HG03135 (cell line): ENCODE measurements around the gene WIPF3.

ENCODE experiments used
- ATAC-seq: cut with Tn5 transposase; IDR thresholded peaks from one replicate; pipeline ENCODE4 v1.9.1; 2021; ENCODE audit warnings: mild to moderate bottlenecking, moderate library complexity; ENCODE audit not compliant: unreplicated experiment

Gene WIPF3

DNA sequence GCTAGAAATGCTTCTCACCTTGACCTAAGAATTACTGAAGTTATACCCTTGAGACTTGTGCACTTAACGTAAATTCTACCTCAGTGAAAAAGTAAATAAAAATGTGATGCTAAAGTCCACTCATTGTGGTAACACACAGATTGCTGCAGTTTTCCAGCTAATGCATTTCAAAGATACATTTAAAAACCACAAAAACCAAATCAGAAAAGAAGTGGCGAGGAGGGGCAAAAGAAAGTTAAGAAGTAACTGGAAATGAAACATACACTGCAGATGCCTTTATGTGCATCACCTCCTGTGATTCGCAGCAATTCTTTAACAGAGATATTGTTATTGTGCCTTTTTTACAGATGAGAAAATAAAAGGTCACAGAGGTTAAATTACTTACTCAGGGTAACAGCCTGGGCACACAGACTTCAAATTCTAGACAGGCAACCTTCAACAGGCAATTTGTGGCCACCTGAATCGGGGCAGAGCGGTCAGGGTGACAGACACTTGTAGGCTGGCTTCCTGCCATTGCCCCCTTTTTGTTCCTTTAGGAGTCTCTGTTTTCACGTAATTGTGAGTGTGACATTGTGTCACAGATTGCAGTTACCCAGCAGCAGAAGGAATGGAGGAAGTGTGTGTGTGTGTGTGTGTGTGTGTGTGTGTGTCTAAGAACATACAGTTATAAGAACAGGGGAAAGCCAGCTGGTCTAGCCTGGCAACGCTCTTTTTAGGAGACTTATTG, 1.9 kb downstream of the WIPF3 start:
- no peak for ATAC-seq

DNA sequence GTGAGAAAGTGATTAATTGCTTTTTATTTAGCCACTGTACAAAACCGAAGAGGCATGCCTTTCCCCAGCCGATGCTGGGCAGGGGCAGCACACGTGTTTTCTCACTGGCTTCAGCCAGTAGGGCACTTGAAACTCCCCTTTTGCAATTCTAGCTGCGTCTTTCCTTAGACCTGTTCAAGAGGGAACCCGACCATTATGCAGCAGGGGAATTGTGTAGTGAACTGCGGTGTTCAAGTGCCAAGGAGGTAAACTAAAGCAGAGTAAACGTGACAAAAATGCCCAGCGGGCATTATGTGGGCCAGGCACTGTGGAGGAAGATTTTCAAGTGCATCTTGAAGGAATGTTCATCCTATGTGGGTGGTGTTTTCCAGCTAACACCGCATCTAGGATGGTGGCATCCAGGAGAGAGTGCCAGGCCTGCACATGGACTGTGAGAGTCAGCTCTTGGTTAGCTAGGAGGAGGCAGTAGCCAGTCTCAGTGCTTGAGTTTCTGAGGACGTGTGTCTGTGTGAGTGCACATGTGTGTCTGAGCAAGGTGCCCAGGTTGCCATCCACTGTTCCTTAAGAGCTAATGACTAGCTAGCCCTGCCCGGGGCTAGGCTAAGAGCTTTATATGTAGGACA, 3.3 kb downstream of the WIPF3 start:
- no peak for ATAC-seq

DNA sequence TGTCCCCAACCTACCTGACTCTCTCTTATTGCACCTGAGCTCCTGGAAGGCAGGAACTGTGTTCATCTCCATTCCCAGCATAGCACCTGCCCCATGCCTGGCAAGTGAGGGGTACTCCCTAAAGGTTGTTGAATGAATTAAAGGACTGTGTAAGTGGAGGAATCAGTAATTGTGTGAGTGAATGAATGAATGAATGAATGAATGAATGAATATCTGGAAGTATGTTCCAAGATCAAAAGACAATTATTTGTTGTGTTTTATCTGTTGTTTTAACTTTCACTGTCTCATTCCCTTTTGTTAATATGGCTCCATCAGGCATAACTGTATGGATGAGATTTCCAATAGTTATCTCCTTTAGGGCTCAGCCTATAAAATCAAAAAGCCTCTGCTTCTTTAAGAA, 4.0 kb downstream of the WIPF3 start:
- no peak for ATAC-seq

DNA sequence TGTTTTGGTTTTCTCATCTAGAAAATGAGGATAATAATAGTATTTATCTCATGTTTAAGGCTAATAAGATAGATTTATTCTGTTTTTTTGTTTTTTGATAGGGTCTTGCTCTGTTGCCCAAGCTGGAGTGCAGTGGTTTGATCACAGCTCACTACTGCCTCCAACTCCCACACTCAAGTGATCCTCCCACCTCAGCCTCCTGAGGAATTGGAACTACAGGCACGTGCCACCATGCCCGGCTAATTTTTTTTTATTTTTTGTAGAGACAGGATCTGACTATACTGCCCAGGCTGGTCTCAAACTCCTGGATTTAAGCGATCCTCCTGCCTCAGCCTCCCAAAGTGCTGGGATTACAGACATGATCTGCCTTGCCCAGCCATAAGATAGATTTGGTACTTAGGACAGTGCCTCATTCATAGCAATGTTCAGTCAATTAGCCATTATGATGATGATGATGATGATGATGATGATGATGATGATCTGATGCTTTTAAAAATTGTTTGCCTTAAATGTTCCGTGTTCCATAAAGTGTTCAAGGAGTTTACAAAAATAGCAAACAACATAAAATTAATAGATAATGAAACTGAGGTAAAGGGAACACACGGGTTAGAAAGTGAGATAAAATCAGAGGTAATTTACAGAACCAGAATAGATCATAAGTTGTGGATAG, 4.6 kb downstream of the WIPF3 start:
- ATAC-seq: no peak

DNA sequence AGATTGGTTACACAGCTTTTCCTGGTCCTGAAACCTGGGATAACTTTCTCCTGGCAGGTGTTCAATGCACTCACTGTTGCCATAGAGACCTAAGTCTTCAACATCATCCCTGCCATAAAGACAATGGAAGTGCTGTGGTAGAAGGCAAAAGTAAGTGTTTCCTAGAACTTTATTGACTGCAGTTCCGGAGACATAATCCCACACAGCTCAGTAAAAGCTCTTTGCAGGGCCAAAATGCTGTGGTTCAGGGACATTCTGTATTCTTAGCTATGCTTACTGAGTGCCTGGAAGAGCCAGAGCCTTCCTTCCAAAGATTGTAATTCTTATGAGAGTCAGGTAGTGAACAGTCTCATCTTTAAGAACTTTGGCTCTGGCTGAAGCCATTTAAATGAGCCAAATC, 5.3 kb downstream of the WIPF3 start:
- no peak for ATAC-seq

DNA sequence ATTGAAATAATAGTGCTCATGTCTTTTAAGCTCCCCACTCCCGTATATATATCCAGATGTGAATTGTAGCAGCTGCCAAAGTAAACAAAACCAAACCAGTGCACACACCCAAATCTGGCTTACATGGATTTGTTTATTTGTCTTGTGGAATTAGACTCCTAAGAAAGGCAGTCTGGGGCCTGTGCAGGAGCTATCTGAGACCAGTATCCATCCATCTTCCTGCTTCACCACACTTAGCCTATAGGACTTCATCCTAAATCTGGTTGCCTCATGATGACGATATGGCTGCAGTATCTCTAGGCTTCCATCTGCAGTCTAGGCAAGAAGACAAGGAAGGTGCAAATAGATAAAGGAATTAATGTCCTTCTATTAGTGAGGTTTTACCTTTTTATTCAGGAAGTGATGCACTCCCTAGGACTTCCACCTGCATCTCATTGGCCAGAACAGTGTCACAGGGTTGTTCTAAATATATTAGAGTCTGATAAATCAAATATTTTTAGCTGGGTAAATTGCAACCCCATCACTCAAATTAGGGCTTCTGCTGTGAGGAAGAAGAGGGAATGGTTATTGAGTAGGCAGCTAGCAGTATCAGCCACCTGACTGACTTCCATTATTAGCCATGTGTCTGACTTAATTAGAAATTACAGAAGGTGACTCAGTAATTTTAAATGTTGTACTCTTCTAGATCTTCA, 6.0 kb downstream of the WIPF3 start:
- ATAC-seq: no peak

DNA sequence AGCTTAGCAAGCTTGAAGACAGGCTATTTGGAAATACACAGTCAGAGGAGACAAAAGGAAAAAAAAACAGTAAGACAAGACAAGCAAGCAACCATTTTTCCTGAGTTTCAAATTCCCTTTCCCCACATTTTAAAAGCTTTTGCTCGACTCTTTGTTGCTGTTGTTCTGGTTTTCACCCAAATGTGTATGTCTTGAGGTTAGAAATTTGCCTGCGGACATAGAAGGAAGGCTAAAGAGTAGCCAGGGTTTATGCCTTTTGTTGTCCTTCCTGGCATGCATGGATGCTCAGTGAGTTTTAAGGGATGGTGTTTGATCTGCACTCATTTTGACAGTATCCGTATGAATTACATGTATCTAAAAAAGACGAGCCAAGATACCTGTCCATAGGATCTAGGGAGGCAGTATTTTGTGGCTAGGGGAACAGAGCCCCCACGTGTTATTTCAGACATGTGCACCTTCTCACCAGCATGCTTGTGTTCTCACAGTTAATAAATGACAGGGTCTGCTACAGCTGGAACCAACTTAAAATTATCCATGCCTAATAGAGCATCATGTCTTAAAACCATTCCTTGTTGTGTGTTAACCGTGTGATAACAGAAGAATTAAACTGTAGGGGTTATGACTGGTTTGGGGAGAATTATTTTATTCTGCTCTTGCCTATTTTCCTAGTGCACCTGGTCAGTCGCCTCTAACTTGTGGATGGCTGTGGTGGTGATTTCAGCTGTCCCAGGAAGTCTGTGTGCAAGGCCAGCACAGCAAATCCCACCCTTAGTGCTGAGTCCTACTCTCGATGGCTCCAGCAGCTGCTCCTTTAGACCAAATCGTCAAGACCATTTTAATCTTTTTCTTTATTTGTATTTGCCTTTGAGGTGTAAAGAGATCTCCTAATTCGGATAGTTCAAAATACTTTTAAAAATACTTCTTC, 9.1 kb downstream of the WIPF3 start:
- no peak for ATAC-seq

DNA sequence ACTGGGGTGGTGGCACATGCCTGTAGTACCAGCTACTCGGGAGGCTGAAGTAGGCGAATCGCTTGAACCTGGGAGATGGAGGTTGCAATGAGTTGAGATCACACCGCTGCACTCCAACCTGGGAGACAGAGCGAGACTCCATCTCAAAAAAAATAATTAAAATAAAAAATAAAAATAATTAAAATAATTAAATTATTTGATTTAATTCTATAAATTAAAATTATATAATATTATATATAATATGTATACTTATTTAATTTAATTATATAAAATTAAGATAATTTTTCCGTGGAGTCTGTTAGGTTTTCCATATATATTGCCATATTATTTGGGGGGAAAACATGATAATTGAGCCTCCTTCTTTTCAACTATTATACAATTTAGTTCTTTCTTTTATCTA, 12.0 kb downstream of the WIPF3 start:
- no peak for ATAC-seq

DNA sequence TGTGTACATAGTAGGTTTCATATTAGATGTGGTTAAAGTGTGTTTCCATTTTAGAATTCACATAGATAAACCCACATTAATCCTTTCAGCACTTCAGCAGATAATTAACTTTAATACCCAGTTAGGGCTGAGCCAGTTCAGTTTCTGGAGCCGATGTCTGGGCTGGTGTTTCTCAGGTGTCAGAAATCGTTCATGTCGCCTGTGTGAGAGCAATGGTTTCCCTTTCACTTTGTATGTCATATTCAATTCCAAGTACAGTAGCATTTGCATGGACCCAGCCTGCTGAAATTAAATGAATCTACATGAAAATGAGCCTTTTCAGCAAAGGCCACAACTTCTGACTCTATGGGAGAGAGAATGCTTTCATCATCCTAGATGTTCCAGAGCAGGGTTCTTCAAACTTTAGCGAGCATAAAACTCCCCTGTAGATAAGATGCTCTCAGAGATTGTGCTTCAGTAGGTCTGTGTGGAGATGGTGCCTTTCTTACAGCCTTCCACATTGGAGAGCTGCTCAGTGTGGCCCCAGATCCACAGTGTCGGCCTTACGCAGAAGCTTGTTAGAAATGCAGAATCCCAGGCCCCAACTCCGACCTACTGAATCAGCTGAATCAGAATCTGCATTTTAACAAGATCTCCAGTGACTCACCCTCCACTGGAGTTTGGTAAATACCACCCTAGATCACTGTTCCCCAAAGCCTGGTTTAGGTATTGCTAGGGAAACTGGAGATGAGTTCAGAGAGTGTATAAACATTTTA, 19.6 kb downstream of the WIPF3 start:
- ATAC-seq: peak; percentile 95

DNA sequence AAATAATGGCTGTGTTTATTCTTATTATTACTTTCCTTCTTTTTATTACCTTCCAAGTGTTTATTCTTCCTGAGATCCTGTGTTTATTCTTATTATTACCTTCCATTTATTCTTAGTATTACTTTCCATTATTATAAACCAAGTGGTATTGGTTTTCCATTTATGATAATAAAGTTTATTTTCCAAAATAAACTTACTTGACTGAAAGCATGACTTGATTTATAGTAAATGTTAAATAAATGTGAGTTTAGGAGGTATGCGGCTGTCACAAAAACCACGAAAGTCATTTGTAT, 20.2 kb downstream of the WIPF3 start:
- no peak for ATAC-seq

DNA sequence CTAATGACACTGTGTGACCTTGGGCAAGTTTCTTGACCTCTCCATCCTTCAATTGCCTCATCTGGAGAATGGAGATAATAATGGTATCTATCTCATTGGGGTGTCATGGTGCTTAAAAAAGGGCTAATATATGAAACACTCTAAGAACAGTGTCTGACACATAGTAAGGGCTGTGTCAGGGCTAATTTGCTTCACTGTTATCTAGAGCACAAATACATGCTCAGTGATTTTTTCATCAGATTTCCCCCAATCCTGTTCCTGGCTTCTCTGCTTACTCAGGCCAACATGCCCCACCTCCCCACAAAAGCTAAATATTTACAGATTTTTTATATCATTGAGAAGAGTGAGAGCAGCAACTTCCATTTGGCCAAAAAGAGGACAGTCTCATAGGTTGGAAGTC, 20.6 kb downstream of the WIPF3 start:
- ATAC-seq: no peak

DNA sequence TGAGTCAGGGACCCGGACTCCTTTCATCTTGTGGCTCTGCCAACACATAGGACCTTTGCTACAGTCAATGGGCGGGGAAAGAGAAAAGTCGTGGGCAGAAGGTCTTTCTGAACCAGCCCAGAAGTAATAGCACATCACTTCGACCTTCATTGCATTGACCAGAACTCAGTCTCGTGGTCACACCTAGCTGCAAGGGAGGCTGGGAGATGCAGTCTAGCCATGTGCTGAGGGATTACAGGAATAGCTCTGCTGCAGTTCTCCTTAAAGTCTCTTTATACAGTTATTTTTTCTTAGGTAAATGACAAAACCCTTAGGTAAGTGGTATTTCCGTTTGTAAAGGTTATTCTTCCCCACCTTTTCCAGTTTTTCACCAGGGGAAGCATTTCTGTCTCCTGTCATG, 25.4 kb downstream of the WIPF3 start:
- no peak for ATAC-seq

DNA sequence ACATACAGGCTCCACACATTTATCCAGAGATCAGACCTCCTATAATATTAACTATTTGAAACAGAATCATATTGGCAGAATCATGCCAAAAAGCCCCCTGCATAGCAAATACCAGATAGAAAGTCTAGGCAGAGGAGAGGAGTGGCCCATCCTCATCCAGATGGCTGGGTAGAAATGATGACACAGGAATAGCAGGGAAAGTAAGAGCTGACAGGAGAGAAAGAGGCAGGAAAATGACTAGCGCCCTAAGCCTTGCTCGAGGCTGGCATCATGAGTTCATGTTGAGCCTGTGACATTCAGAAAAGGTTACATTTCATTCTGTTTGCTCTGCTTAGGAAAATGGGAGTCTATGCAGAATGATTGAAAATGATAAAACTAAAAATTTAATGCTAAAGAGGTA, 27.6 kb downstream of the WIPF3 start:
- no peak for ATAC-seq

DNA sequence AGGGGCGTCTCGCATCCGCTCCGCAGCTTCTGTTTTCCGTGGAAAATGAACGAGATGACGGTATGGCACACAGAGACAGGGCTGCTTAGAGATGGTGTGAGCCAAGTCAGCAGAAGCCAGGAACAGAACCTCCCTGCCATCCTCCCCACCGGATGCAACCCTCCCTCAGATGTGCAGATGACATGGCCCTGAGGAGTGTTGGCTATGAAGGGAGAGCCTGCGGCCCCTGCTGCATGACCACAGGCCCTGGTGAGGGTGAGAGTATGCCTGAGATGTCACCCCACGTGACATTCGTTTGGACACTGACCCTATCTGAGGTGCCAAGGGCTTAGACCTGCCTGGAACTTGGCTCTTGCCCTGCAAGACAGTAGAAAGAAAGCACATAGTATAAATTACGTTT, 29.4 kb downstream of the WIPF3 start:
- no peak for ATAC-seq

DNA sequence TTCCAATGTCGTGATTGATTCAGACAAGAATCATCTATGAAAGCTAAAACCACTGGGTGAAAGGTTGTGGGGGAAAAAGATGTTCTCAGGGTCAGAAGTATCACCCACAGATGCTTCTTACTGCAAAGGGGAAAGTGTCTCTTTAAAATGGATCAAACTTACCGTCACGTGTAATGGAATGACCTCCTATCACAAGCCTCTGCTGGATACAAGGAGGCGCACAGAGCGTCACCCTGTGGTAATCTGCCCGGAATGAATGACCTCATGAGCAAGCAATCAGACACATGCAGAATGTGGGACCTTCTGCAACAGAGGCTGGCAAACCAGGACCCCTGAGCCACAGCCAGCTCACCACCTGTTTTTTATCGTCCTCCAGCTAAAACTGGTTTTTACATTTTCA, 33.0 kb downstream of the WIPF3 start:
- no peak for ATAC-seq

DNA sequence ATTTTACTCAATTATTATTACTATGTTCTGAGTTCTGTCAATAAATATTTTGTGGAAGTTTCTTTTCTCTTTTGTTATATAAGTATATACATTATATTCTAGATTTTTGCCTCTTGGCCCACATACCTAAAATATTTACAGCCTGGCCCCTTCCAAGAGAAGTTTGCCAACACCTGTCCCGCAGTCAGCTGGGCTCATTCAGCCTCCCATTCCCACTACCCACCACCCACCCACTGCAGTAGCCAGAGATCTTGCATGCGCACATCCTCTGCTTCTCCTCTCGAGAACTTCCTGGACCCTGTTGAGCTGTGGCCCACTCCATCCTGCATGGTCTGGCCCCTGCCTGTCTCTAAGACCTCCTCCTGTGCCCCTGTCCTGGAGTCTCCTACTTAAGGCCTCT, 33.6 kb downstream of the WIPF3 start:
- no peak for ATAC-seq

DNA sequence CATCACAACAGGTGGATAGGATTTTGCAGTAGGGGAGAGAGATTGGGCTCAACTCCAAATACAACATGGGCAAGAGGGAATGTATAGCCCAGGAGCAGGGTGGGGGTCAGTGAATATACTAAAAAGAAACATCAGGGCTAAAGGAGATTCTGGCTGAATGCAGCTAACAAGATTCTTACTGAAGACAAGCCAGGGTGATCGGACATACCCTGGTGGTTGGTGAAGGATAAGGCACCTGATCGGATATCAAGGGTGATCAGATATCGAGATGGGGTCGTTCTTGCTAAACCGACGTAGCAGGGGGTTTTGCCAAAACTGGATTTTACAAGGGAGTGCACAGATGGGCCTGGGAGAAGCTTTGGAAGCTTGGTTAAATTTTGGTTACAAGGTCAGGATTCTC, 34.4 kb downstream of the WIPF3 start:
- no peak for ATAC-seq

DNA sequence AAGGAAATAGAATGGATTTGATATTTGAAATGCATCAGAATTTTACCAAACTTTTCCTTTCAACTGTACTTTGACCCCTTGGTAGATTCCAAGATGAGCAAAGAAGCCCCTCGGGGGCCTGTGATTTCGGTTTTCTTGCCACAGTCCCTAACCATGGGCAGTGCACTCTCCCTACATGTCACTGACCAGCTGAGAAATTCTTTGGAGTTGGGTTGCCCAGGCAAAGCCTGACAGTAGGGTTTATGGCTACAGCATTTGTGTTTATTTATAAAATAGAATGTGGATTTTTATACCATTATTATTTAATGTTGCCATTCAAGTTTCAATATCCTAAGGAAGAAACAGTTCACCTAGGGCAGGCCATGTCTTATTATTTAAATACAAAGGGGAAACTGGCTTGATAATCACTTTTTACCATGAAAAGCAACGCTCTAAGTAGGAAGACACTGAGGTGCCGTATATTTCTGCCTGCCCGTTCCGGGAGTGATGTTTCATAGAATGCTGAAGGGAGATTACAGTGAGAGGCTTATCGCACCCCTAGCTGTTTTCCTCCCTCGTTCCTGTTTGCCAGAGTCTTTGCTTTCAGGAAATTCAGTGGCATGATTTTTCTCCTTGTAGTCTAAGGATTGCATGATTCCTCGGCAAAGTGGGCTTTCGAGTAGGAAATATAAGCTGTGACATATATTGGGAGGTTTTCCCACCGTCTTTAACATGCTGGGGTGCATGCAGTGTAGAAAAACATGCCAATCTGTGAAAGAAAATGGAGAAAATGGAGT, 35.8 kb downstream of the WIPF3 start:
- ATAC-seq: no peak

DNA sequence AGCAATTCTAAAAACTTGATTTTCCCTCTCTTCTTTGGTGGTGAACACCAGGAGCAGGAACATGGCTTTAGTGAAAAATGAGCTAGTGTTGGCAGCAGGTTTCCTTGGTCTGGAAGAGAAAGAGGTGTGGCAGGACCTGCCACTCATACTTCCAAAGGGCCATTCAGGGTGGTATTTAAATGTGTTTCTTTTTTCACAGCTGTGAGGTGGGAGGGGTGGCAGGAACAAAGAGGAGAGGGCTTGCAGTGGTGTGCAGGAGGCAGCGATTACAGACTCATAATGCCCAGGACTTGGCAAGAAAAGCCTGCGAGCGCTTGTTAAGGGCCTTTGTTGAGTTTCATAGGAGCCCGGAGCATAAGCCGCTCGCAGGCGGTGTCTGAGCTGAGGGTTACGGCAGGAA, 36.8 kb downstream of the WIPF3 start:
- no peak for ATAC-seq

DNA sequence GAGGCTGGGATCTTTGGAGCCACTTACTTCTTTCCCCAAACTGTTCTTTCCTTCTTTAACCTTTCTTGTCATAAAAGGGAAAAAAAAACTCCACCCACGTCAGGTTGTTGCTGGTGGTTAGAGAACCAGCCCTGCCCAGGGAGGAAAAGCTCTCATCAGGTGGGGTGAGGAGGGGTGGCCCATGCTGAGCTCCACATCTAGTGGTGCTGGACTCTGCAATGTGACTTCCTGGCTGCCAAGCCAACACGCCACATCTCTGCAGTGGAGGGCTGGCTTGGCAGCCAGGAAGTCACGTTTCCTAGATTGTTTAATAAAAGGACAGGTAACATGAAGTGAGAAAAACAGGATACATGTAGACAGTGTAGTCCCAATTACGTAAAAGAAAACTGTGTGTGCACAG, 37.4 kb downstream of the WIPF3 start:
- ATAC-seq: no peak
